H9 (cell line): ENCODE results near the gene C7orf57. TPM values are rescaled to one million over a fixed set of nuclear protein-coding genes. Genes with fewer than 3 reads are reported as not detected.

Experiments
- DNase-seq: peaks from one replicate; pipeline ENCODE4 v3.0.0-alpha.2; 2017
- H2AFZ ChIP-seq: one replicate; pipeline ENCODE4 v1.6.1; 2013; ENCODE audit warnings: mild to moderate bottlenecking, low read length, control low read depth, moderate library complexity
- H2AK5ac ChIP-seq: 2 replicates; pipeline ENCODE4 v1.6.1; 2013; ENCODE audit warnings: low read length, control low read depth, mixed read lengths; ENCODE audit not compliant: insufficient read length
- H2BK120ac ChIP-seq: one replicate; pipeline ENCODE4 v1.6.1; 2013; ENCODE audit warnings: low read depth, mild to moderate bottlenecking, low read length, control low read depth, inconsistent platforms; ENCODE audit not compliant: poor library complexity, severe bottlenecking
- H2BK12ac ChIP-seq: 2 replicates; pipeline ENCODE4 v1.6.1; 2013; ENCODE audit warnings: low read length, control low read depth, mixed read lengths, low read depth; ENCODE audit not compliant: insufficient read length
- H2BK15ac ChIP-seq: 2 replicates; pipeline ENCODE4 v1.6.1; 2013; ENCODE audit warnings: low read depth, low read length, control low read depth
- H2BK20ac ChIP-seq: one replicate; pipeline ENCODE4 v1.6.1; 2013; ENCODE audit warnings: low read depth, mild to moderate bottlenecking, low read length, control low read depth, inconsistent platforms; ENCODE audit not compliant: poor library complexity, severe bottlenecking
- H2BK5ac ChIP-seq: 2 replicates; pipeline ENCODE4 v1.6.1; 2013; ENCODE audit warnings: low read length, control low read depth, mixed read lengths; ENCODE audit not compliant: insufficient read length
- H3K14ac ChIP-seq: 2 replicates; pipeline ENCODE4 v1.6.1; 2013; ENCODE audit warnings: low read length, control low read depth; ENCODE audit not compliant: insufficient read depth
- H3K18ac ChIP-seq: 2 replicates; pipeline ENCODE4 v1.6.1; 2013; ENCODE audit warnings: low read depth, mild to moderate bottlenecking, mixed read lengths, low read length, control low read depth; ENCODE audit not compliant: insufficient read length
- H3K23ac ChIP-seq: 2 replicates; pipeline ENCODE4 v1.6.1; 2013; ENCODE audit warnings: low read length, control low read depth, mixed read lengths, low read depth; ENCODE audit not compliant: insufficient read length
- H3K23me2 ChIP-seq: 2 replicates; pipeline ENCODE4 v1.6.1; 2013; ENCODE audit warnings: low read depth, mild to moderate bottlenecking, mixed read lengths, low read length, control low read depth; ENCODE audit not compliant: insufficient read length, poor library complexity, severe bottlenecking
- H3K27ac ChIP-seq: 2 replicates; pipeline ENCODE4 v1.5.1; 2013; ENCODE audit warnings: low read length, control low read depth, mixed read lengths, low read depth; ENCODE audit not compliant: insufficient read length
- H3K27me3 ChIP-seq: 2 replicates; pipeline ENCODE4 v1.6.1; 2013; ENCODE audit warnings: low read length, control low read depth, inconsistent platforms; ENCODE audit not compliant: insufficient read depth
- H3K4ac ChIP-seq: 2 replicates; pipeline ENCODE4 v1.6.1; 2013; ENCODE audit warnings: low read depth, mild to moderate bottlenecking, control low read depth, inconsistent platforms, low read length, moderate library complexity
- H3K4me1 ChIP-seq: 2 replicates; pipeline ENCODE4 v1.6.1; 2013; ENCODE audit warnings: low read length, control low read depth, inconsistent platforms; ENCODE audit not compliant: insufficient read depth
- H3K4me2 ChIP-seq: 2 replicates; pipeline ENCODE4 v1.6.1; 2013; ENCODE audit warnings: low read length, control low read depth, mixed read lengths; ENCODE audit not compliant: insufficient read length, insufficient read depth
- H3K56ac ChIP-seq: 2 replicates; pipeline ENCODE4 v1.6.1; 2013; ENCODE audit warnings: low read depth, mild to moderate bottlenecking, mixed read lengths, low read length, control low read depth; ENCODE audit not compliant: insufficient read length
- H3K79me1 ChIP-seq: 2 replicates; pipeline ENCODE4 v1.6.1; 2013; ENCODE audit warnings: low read depth, mild to moderate bottlenecking, moderate library complexity, low read length, control low read depth, inconsistent platforms; ENCODE audit not compliant: insufficient read depth, poor library complexity, severe bottlenecking
- H3K79me2 ChIP-seq: 2 replicates; pipeline ENCODE4 v1.6.1; 2013; ENCODE audit warnings: low read length, control low read depth, inconsistent platforms; ENCODE audit not compliant: insufficient read depth
- H3K9ac ChIP-seq: 2 replicates; pipeline ENCODE4 v1.6.1; 2013; ENCODE audit warnings: low read length, control low read depth, mixed read lengths; ENCODE audit not compliant: insufficient read length; ENCODE audit errors: extremely low read depth
- H3K9me3 ChIP-seq: one replicate; pipeline ENCODE4 v1.6.1; 2013; ENCODE audit warnings: low read depth, low read length, inconsistent platforms; ENCODE audit not compliant: control insufficient read depth
- H3T11ph ChIP-seq: one replicate; pipeline ENCODE4 v1.6.1; 2013; ENCODE audit warnings: mild to moderate bottlenecking, low read length, control low read depth, inconsistent platforms
- H4K20me1 ChIP-seq: one replicate; pipeline ENCODE4 v1.6.1; 2013; ENCODE audit not compliant: control insufficient read depth, insufficient read length, insufficient read depth
- H4K5ac ChIP-seq: 2 replicates; pipeline ENCODE4 v1.6.1; 2013; ENCODE audit warnings: low read depth, mild to moderate bottlenecking, mixed read lengths, low read length, control low read depth; ENCODE audit not compliant: insufficient read length
- H4K8ac ChIP-seq: replicated peaks from 2 replicates; pipeline ENCODE4 v1.6.1; 2013; ENCODE audit warnings: low read length, control low read depth, mixed read lengths, low read depth; ENCODE audit not compliant: insufficient read length
- H4K91ac ChIP-seq: 2 replicates; pipeline ENCODE4 v1.6.1; 2013; ENCODE audit warnings: low read depth, mild to moderate bottlenecking, moderate library complexity, mixed read lengths, low read length, control low read depth; ENCODE audit not compliant: insufficient read length
- H3K27ac Mint-ChIP-seq, 3 experiments: 2 replicates in 2 of 3; 3 replicates in 1 of 3; pipeline ENCODE4 v1.8.0; 2020 to 2021; ENCODE audit warnings: mixed read lengths in 3 of 3, mild to moderate bottlenecking in 1 of 3, moderate library complexity in 1 of 3
- H3K27me3 Mint-ChIP-seq: 2 replicates; pipeline ENCODE4 v1.8.0; 2021; ENCODE audit warnings: low read depth, mild to moderate bottlenecking, moderate library complexity, mixed read lengths
- H3K36me3 Mint-ChIP-seq, 3 experiments: 2 replicates in 2 of 3; 3 replicates in 1 of 3; pipeline ENCODE4 v1.8.0; 2020 to 2021; ENCODE audit warnings: low read depth in 3 of 3, mixed read lengths in 3 of 3; ENCODE audit not compliant: insufficient read depth in 1 of 3
- H3K4me1 Mint-ChIP-seq, 2 experiments: 2 replicates each; pipeline ENCODE4 v1.8.0; 2020; ENCODE audit warnings: mixed read lengths in 2 of 2
- H3K4me3 Mint-ChIP-seq, 2 experiments: 2 replicates in 1 of 2; 3 replicates in 1 of 2; pipeline ENCODE4 v1.8.0; 2020 to 2021; ENCODE audit warnings: mild to moderate bottlenecking in 2 of 2, mixed read lengths in 2 of 2, moderate library complexity in 1 of 2
- H3K9me3 Mint-ChIP-seq, 2 experiments: 2 replicates in 1 of 2; 3 replicates in 1 of 2; pipeline ENCODE4 v1.8.0; 2020; ENCODE audit warnings: mild to moderate bottlenecking in 2 of 2, mixed read lengths in 2 of 2, moderate library complexity in 1 of 2
- CTCF ChIP-seq: fragments of 200-600 bp; sonication (generic); conservative IDR thresholded peaks from 3 replicates; pipeline ENCODE4 v1.8.0; 2021; ENCODE audit warnings: antibody characterized with exemption, mild to moderate bottlenecking
- WGBS: extraction: QIAGEN DNeasy Blood & Tissue Kit; methylation state at CpG from one replicate; pipeline ENCODE4 v1.1.7; 2013; ENCODE audit warnings: missing lambda C conversion rate, low lambda C conversion rate, mixed read lengths; ENCODE audit not compliant: insufficient read length; ENCODE audit errors: extremely low coverage; 5-methylcytosine and 5-hydroxymethylcytosine counted together
- total RNA-seq: library from RNA; stranded (reverse); gene quantifications from 2 replicates; pipeline ENCODE4 v1.2.1, GENCODE V29; 2021

Gene C7orf57
- total RNA-seq, 1 experiment from 2014 or later, result not detected

GRCh38 chr7:48049850-48050249, 14.5 kb downstream of the C7orf57 start:
- no peak overlapping the region for H2BK15ac ChIP-seq
- Mint-ChIP-seq H3K36me3 (no peaks in the 10 kb centered on the region), H3K27me3 (peaks cover 3% of the 10 kb centered on the region), H3K9me3 (no peaks in the 10 kb centered on the region), H3K4me3 (no peak overlapping the region), H3K27ac (peak overlapping the region in 1 of 3 experiments; percentile 79; a peak in 1 of 7 replicates), H3K4me1 (peaks cover 6 to 17% of the 10 kb centered on the region in 2 experiments; a peak in 3 of 4 replicates)
- H2AFZ ChIP-seq, result no peak overlapping the region
- H3K4me1 ChIP-seq, result no peaks in the 10 kb centered on the region; the same call in 1 of the 2 replicates
- H4K8ac ChIP-seq, result no peak overlapping the region
- H4K20me1 ChIP-seq, result no peaks in the 10 kb centered on the region
- no peak overlapping the region for H4K91ac ChIP-seq
- no peak for TF ChIP-seq CTCF
- H3K18ac ChIP-seq, result no peak overlapping the region
- H3K23ac ChIP-seq, result no peak overlapping the region
- H2AK5ac ChIP-seq, result no peak overlapping the region
- no peak overlapping the region for H2BK5ac ChIP-seq
- H3K14ac ChIP-seq, result no peak overlapping the region
- no peaks in the 10 kb centered on the region for H3K27me3 ChIP-seq
- H3K79me1 ChIP-seq, result no peaks in the 10 kb centered on the region
- H2BK120ac ChIP-seq, result no peak overlapping the region
- no peak overlapping the region for H3K4me2 ChIP-seq
- no peak overlapping the region for H4K5ac ChIP-seq
- H3T11ph ChIP-seq, result no peak overlapping the region
- H2BK12ac ChIP-seq, result no peak overlapping the region
- H3K56ac ChIP-seq, result no peak overlapping the region
- no peaks in the 10 kb centered on the region for H3K23me2 ChIP-seq
- no peak overlapping the region for H3K9ac ChIP-seq
- H3K27ac ChIP-seq, result no peak overlapping the region
- no CpG with 5 or more reads among the region's 8 CpGs for WGBS
- no peak overlapping the region for H3K4ac ChIP-seq
- no peaks in the 10 kb centered on the region for H3K9me3 ChIP-seq
- DNase-seq, result no peak
- H2BK20ac ChIP-seq, result no peak overlapping the region
- H3K79me2 ChIP-seq, result no peaks in the 10 kb centered on the region
